A204.1 (cell line): ENCODE results near the gene FUT7.

Experiments used
- FAIRE-seq: peaks from 2 replicates; lab custom pipeline; 2012; peaks lifted over from hg19 to GRCh38; lab: Jason Lieb, UNC

Gene FUT7

DNA sequence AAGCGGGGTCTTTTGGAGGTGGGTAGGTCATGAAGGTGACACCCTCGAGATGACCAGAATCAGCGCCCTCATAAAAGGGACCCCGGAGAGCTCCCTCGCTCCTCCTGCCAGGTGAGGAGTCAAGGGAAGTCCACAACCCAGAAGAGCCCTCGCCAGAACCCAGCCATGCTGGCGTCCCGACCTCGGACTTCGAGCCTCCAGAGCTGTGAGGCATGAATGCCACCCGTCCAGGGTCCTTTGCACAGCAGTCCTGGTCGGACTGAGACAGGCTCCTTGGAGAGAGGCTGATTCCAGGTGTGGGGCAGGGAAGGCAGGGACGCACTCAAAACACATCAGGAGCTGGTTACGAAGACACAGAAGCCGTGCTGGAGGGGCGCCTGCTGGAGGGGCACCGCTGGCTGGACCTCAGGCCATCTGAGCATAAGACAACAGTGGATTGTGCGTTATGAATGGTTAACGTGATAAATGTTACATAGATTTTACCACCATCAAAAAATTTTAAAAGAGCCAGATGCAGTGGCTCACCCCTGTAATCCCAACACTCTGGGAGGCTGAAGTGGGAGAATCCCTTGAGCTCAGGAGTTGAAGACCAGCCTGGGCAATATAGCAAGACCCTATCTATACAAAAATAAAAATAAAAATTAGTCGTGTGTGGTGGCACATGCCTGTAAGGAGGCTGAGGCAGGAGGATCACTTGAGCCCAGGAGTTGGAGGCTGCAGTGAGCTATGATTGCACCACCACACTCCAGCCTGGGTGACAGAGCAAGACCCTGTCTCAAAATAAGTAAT is 29.8 kb downstream of the FUT7 start:
- no peak for FAIRE-seq

DNA sequence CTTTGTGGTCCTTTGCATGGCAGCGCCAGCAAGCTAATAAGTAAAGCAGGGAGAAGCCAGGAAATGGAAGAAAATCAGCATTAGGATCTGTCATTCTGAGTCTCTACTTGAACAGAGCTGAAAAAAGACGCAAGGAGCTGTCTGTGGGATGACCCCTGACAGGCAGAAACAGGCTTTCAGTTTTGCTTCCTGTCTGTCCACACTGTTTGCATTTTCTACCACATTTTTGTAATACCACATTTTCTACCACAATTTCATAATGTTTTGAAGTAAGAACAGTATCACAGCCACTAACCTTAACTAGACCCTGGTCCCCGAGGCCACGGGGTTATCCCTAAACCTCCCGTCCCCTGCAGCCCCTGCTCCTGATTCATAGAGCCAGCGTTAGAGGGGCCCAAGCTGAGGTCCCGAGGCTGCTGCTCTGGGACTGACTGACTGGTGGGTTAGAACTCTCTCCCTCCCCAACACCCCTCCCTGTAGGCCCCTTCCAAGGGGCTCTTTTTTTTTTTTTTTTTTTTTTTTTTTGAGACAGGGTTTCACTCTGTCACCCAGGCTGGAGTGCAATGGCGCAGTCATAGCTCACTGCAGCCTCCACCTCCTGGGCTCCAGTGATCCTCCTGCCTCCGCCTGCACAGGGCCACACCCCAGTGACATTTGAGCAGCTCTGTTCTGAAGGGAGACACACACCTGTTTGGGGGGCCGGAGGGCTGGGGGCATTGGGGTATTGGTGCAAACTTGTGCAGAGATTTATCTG is 31.5 kb downstream of the FUT7 start:
- FAIRE-seq = no peak

DNA sequence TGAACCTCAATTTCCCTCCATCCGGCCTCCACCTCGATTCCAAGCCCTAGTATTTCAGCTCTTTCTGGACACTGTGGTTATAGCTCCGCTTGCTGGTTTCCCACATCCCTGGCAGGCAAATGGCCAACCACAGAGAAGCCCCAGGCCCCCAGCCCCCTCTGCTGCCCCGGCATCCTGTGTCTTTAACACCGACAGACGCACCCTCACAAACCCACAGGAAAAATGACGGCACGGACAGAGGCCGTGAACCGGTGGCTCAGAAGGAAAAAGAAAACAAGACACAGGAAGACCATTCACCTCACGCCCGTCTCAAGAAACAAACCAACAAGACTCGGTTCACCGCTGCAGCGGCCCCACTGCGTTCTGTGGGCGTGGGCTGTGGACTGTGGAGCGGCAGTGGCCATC is 34.1 kb downstream of the FUT7 start:
- FAIRE-seq = no peak

DNA sequence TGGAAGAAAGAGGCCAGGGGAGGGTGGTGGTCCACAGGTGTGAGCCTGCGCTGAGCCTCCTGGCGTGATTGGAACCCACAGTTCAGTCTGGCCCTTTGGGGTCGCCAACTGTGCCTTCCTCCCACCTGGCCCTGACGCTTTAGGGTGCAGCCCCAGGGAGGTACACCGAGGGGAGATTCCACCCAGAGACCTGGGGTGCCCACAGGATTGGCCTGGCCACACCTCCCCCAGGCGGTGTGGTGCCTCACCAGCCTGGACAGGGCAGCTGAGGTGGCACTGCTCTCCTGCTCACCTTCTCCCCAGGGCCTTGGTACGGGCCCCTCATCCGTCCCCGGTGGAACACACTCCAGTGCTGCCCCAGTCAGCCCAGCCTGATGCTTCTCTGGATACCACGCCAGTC is 34.5 kb downstream of the FUT7 start:
- FAIRE-seq = no peak

DNA sequence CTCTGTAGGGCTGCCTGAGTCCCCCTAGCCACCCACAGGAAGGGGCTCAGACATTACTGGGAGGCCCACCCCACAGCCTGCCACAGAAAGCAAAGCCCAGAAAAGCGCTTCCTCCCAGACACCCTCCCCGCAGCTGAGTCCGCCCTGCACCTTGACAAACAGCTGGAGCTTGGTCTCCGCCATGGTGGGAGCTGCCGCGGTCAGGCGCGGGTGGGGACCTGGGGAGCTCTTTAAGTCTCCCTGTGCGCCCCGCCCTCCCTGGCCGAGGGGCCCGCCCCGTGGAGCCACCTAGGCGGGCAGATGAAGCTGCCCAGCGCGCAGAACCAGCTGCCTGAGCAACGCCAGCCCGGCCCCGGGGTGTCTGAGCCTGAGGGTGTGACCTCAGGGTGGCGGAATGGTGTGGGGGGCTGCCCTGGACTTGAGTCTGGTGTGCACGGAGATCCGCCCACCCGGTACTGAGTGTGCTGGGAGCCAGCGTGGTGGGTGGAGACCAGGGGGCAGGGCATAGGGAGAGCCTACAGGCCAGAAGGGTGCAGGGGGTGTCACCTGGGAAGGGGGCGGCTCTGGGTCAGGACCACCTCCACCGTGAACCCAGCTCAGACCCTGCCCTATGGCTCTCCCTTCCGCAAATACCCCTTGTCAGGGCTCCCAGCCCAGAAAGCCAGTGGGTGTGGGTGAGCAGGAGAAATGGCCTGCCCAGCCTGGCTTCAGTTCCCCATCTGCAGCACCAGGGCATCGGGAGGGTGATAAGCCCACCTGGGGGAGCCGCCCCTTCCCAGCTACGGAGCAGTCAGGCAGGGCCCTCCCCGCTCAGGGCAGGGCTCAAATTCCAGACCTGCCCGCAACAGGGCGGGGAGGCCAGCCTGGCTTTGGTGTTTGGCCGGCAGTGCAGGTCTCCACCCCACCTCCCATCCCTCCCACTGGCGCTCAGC is 35.3 kb downstream of the FUT7 start, which contains the start of gene CLIC3:
CLIC3 (minus strand) TSS at position 208 of the 932 bp plus-strand sequence; CDS start at position 183, 25 bp downstream.
- FAIRE-seq = no peak

DNA sequence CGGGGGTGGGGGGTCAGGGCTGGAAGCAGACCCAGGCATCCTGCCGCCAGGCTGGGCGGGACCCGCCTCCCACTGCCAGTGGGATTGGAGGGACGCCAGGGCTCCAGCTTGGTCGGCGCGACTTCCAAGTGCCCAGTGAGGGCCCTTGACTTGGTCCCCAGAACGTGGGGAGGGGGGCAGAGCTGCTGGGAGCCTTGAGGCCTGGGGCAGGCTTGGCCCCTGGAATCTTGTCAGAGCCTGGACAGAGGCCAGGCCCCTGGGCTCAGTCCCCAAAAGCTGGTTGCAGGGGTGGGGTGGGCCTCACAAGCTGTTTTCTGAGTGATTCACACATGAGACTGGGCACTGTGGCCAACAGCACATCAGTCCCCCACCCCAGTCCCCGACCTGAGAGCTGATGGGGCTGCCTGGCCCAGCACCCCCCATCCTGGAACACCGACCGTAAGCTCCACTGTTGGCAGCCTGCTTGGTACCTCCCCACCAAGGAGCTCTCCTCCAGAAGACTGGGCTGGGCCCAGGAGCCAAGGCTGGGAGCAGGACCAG is 36.0 kb downstream of the FUT7 start:
- FAIRE-seq = no peak

DNA sequence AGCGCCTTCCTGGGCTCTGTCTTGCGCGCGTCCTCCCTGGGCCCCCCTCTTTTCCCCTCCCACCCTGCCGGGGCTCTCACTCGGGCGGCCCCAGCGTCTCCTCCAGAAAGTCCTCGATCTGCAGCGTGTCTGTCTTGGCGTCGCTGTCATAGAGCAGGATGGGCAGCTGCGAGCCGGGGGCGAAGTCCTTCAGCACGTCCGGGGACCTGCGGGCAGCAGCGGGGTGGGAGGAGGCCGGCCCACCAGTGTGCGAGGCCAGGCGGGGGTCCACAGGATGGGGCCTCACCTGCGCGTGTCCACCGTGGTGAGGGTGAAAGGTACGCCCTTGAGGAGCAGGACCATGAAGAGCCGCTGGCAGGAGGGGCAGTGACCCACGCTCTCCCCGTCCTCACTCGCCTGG is 36.5 kb downstream of the FUT7 start:
- no peak for FAIRE-seq

DNA sequence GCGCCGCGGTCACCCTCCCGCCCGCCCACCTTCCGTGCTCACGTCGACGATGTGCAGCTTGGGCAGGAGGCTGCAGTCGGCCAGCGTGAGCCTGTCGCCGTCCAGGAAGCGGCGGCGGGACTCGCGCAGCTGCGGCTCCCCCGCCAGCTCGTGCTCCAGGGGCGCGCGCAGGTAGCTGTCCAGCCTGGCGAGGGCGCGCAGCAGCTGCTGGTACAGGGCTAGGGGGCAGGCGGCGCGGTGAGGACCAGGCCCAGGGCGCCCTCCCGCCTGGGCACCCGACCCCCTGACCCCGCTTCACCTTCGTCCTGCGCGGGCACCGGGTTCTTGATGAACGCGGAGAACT is 37.0 kb downstream of the FUT7 start:
- no peak for FAIRE-seq

DNA sequence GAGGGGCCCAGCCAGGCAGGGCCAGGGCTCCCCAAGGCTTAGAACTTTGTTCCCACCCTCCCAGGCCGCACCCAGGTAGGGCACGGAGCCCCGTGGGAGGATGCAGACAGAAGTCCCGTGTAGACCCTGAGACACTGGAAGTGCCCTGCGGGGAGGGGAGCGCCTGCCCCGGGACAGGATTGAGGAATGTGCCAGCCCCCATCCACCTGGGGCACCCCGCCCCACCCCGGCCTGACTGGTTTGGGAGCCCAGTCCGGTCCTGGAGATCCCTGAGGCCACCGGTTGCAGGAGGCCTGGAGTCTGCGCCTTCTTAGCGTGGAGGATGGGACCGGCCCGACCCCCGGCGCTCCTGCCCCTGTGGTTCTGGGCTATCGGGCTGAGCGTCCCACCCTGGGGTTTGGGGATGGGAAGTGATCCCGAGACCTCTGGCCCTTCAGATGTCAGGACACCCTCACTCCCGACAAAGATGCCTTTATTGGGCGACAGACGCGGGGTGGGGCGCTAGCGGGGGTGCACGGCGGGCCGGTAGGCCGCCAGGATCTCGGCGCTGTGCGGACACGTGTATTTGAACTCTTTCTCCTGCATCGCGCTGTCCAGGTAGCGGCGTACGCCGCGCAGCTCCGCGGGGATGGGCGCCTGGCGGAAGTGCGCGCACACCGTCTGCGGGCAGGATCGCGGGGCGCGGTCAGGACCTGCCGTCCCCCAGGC is 37.6 kb downstream of the FUT7 start:
- no peak for FAIRE-seq

DNA sequence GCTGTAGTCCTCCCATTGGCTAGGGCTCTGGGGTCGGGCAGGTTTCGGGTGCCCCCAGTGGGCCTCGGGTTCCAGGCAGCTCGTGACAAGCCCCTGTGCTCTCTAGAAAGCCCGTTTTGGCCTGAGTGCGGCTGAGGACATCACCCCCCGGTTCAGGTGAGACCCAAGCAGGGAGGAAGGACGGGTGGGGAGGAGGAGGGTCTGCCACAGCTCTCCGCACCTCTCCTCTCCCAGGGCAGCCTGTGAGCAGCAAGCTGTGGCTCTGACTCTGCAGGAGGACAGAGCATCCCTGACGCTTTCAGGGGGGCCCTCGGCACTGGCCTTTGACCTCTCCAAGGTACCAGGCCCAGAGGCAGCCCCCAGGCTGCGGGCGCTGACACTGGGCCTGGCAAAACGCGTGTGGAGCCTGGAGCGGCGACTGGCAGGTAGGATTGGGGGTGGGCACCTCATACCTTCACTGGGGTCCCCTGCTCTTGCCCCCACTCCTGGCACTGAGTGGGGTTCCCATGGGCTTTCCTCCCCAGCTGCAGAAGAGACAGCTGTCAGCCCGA is 39.0 kb downstream of the FUT7 start:
- FAIRE-seq = no peak

DNA sequence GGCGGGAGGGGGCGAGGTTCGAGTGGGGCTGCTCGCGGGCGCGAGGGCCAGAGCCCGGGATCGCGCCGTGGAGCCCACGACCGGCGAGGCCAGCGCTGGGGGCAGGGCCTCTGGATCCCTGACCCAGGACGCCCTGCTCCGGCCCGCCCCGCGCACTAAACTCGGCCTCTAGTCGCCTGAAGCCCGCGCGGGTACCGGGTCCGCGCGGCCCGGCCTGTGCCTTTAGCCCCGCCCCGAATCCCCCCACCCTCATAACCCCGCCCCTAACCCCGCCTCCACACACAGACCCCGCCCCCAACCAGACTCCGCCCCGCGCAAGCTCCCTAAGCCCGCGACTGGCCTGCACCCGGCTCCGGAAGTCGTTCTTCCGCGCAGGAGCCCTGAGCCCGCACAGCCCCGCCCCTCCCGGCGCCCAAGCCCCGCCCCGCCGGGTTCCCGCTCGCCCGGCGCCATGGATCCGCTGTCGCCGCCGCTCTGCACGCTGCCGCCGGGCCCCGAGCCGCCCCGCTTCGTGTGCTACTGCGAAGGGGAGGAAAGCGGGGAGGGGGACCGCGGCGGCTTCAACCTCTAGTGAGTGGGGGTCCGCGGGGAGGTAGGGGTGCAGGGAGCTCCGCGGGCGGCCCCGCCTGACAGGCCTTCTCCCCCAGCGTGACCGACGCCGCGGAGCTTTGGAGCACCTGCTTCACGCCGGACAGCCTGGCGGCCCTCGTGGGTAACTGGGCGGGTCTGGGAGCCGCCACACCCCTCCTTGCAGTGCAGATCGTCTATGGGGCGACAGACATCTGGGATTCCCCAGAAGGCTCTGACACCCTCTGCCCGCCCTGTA is 39.7 kb downstream of the FUT7 start, which contains the start of gene PAXX:
PAXX (plus strand) TSS at position 430 of the 826 bp plus-strand sequence; CDS start at position 452, 22 bp downstream.
- no peak for FAIRE-seq

DNA sequence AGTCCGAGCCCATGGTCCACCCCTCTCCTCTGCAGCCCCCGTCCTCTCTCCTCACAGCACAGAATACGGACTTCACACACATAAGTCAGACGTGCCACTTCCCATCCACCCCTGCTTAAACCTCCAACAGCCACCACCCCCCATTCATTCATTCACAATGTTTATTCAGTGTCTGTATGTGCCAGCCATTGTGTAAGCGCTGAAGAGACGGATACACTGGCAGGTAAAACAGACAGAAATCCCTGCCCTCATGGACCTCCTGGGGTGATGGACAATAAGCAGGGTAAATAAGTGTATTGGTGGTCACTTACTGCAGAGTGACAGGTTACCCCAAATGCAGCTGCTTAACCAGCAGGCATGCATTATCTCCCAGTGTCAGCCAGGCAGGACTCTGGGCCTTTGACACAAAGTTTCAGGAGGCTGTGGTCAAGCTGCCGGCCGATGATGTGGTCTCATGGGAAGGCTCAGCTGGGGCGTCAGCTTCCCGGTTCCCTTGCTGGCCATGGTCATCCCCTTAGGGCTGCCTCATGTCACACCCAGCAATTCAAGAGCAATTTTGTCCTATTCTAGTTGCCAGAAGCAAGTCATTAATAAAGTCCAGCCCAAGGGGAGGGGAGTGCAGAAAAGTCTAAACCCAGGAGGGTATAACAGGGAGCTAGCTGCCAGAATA is 41.5 kb downstream of the FUT7 start:
- no peak for FAIRE-seq

DNA sequence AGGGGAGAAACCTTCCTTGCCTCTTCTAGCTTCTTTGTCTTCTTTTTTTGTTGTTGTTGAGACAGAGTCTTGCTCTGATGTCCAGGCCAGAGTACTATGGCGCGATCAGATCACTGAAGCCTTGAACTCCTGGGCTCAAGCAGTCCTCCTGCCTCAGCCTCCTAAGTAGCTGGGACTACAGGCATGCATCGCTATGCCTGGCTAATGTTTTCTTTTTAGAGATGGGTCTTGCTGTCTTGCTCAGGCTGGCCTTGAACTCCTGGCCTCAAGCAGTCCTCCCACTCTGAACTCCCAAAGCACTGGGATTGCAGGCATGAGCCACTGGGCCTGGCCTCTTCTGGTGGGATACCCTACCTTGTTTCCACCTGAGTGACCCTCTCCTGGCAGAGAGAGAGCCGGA is 43.0 kb downstream of the FUT7 start:
- no peak for FAIRE-seq

DNA sequence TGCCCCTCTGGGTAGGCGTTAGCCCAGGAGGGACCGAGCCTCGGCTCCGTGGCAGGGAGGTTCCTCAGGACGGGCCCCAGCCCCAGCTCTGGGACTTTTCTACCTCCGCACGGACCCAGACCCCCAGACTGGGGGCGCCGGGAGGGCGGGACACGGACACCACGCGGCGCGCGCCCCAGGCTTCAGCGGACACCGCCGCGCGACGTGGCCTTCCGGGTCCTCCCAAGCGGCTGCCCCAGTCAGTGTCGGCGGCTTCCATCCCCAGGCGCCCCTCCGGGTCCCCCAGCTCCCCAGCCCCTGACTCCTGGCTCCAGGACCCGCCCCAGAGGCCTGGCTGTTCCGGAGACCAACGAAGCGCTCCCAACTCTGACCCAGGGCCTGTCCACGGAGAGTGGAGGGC is 46.0 kb downstream of the FUT7 start:
- no peak for FAIRE-seq

DNA sequence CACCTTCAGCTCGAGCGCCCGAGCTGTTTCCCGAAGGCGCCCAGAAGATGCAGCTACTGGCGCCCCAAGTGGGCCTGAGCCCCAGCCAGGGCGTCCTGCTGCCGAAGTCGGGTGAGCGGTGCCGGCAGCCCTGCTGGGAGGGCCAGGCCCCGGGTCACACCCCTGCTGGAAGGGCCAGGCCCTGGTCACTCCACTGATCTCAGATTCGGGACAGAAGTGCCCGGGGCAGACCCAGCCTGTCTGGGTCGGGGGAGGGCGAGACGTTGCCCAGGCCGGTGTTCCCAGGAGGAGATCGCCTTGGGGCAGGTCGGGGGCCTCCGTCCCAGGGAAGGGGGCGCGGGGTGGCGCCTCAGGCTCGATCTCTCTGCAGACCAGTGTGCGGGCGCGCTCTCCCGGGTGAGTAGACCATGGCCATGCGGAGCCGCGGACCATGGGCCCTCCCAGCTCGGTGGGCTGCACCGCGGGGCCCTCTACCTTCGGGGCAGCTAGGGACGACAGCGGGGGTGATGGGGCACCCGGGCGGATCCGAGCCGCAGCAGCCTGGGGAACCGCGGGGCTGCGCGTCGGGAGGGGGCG is 46.8 kb downstream of the FUT7 start:
- FAIRE-seq = no peak

DNA sequence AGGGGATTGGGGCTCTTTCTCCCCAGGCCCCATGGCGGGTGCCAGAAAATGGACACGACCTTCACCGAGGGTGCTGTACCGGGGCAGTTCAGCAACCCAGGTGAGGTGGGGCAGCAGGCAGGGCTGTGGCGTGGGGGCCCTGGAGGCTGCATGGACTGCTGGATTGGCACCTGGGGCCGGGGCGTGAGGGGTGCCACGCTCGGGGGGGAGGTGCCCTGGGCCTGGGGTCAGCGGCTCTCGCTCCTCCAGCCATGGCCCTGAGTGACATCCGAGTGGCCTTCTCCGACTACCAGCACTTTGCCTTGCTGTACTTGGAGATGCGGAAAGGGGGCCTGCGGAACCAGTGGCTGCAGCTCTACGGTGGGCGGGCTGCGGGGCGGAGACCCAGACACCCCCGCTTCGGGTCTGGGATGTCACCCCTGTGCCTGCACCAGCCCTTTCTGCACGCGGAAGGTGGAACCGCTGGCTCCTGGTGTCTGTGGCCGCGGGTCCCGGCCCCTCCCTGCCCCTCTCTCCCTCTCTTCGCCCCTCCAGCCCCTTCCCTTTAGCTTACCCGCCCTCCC is 47.3 kb downstream of the FUT7 start:
- FAIRE-seq = no peak

DNA sequence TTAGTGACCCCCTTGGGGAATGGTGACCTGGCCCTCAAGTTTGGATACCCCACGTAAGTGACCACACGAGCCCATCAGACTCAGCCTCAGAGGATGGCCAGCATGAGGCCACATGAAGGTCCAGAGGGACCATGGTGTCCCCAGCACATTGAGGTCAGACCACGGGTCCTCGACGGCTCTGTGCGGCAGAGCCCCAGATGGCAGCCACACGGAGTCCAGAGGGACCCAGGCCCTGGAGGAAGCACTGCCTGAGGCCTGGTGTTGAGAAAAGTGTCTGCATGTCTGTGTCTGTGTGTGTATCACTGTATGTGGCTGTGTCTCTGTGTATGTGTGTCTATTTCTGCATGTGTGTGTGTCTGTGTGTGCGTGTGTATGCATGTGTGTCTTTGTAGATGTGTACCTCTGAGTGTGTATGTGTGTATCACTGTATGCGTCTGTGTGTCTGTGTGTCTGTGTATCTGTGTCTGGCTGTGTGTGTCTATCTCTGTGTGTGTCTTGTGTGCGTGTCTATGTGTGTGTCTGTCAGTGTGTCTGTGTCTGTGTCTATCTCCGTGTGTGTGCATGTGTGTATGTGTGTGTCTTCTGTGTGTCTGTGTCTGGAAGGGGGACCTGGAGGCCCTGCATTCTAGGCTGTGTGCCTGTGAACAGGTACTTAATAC is 48.1 kb downstream of the FUT7 start:
- FAIRE-seq = no peak

DNA sequence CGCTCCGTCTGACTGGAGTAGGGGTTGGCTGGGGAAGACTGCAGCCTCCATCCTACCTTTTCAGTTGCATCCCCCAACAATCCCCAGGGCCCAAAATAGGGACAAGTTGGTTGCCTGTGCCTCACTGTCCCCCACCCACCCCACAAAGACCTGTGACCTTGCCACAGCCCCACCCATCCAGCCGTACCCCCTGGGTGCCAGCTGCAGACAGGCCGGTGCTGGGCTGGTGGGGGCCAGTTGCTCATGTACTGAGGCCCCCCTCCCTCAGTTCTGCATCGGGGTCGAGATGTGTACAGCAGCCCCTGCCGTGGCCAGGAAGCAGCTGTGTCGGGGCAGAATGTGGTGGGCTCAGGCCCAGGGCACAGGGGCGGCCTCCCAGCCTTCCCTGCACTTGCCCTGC is 48.7 kb downstream of the FUT7 start:
- no peak for FAIRE-seq
